Panc1 (cell line): Measurements from ENCODE around the gene IFI27L2. TPM values are rescaled to one million over a fixed set of nuclear protein-coding genes. Genes with fewer than 3 reads are reported as not detected.

Experiments used
- ATAC-seq: fragments of 200-7000 bp; cut with Tn5 transposase; 2 replicates; pipeline ENCODE4 v1.9.1; 2020; ENCODE audit warnings: mild to moderate bottlenecking, moderate library complexity
- BruUV-seq: library from RNA; stranded (reverse); fragments of 400-500 nt; replicated peaks from 2 replicates; lab custom pipeline; 2021; lab: Mats Ljungman, UMichigan
- CTCF ChIA-PET: fragments of 300-600 bp; sonication (Branson Sonifier 250); formaldehyde crosslinking; loops from one replicate; lab custom pipeline; 2022; ENCODE audit warnings: antibody characterized with exemption; lab: Charles Lee
- POLR2A ChIA-PET: fragments of 300-600 bp; sonication (Branson Sonifier 250); formaldehyde crosslinking; loops from one replicate; lab custom pipeline; 2022; ENCODE audit warnings: antibody characterized with exemption; lab: Charles Lee
- DNase-seq: peaks from one replicate; pipeline ENCODE4 v3.0.0-alpha.2; 2010; ENCODE audit warnings: low read depth, low spot score
- H3K27ac ChIP-seq: 2 replicates; pipeline ENCODE4 v1.5.1; 2011; ENCODE audit warnings: mild to moderate bottlenecking, low read length, inconsistent platforms
- H3K27me3 ChIP-seq: fragments of 200-500 bp; sonication (Bioruptor generic); 2 replicates; pipeline ENCODE4 v1.6.0; 2014; ENCODE audit warnings: low read length, inconsistent platforms; ENCODE audit not compliant: control insufficient read depth, insufficient read depth
- H3K36me3 ChIP-seq: fragments of 200-500 bp; sonication (Bioruptor generic); 2 replicates; pipeline ENCODE4 v1.5.1; 2014; ENCODE audit warnings: inconsistent platforms, mild to moderate bottlenecking, low read length, moderate library complexity; ENCODE audit not compliant: control insufficient read depth, insufficient read depth
- H3K4me1 ChIP-seq: 2 replicates; pipeline ENCODE4 v1.5.1; 2011; ENCODE audit warnings: inconsistent platforms, mild to moderate bottlenecking, low read length, moderate library complexity; ENCODE audit not compliant: control insufficient read depth, insufficient read depth
- H3K4me3 ChIP-seq, 2 experiments: 2 replicates each; pipeline ENCODE4 v1.5.1; 2011 to 2012; ENCODE audit warnings: low read depth in 2 of 2, low read length in 2 of 2, mild to moderate bottlenecking in 2 of 2, inconsistent platforms in 1 of 2, moderate library complexity in 1 of 2
- H3K9me3 ChIP-seq: fragments of 200-500 bp; sonication (Bioruptor generic); 2 replicates; pipeline ENCODE4 v1.5.1; 2014; ENCODE audit warnings: low read depth, mild to moderate bottlenecking, inconsistent platforms, low read length, moderate library complexity; ENCODE audit not compliant: control insufficient read depth, insufficient read depth
- POLR2AphosphoS5 ChIP-seq: IDR thresholded peaks from 2 replicates; pipeline ENCODE4 v1.6.1; 2012; ENCODE audit warnings: mild to moderate bottlenecking, low read depth, low read length, moderate library complexity
- REST ChIP-seq, 2 experiments: IDR thresholded peaks; 2 replicates each; pipeline ENCODE4 v1.6.1; 2011 to 2012; ENCODE audit warnings: low read depth in 2 of 2, control low read depth in 1 of 2, low read length in 1 of 2, mild to moderate bottlenecking in 1 of 2, moderate library complexity in 1 of 2; ENCODE audit not compliant: insufficient read depth in 1 of 2
- SIN3A ChIP-seq: IDR thresholded peaks from 2 replicates; pipeline ENCODE4 v1.6.1; 2012; ENCODE audit warnings: low read depth, mild to moderate bottlenecking, low read length, moderate library complexity, borderline replicate concordance; ENCODE audit not compliant: insufficient read depth
- TCF7L2 ChIP-seq: IDR thresholded peaks from 2 replicates; pipeline ENCODE4 v1.6.1; 2011; ENCODE audit warnings: mild to moderate bottlenecking, low read depth, low read length, inconsistent platforms
- in situ Hi-C: cut with HindIII; loops from 2 replicates; pipeline ENCODE4 v1.10.0; 2016; ENCODE audit warnings: low sequenced_read_pairs, low pct_unique_long_range_greater_than_20kb
- intact Hi-C: fragments of 100-400 bp; cut with micrococcal nuclease; formaldehyde crosslinking; loops from one replicate; pipeline ENCODE4 v1.10.0; 2022; ENCODE audit not compliant: unreplicated experiment
- total RNA-seq: library from RNA; stranded (reverse); gene quantifications from one replicate; pipeline ENCODE4 v1.2.1, GENCODE V29; 2021; ENCODE audit not compliant: unreplicated experiment
- TF ChIP-seq, protein P1 (sequence below): fragments of 450-650 bp; IDR thresholded peaks from 2 replicates; pipeline ENCODE4 v1.5.1; 2017; ENCODE audit warnings: mild to moderate bottlenecking

IFI27L2 gene
- total RNA-seq, 1 experiment from 2014 or later = 13.2 TPM

GRCh38 chr14:94113490-94113889 is 15.9 kb downstream of the IFI27L2 start:
- Histone ChIP-seq H3K27ac (no peak overlapping the region), H3K4me1 (no peaks in the 10 kb centered on the region), H3K27me3 (no peaks in the 10 kb centered on the region), H3K36me3 (no peaks in the 10 kb centered on the region; the same call in 1 of the 2 replicates), H3K9me3 (no peaks in the 10 kb centered on the region), H3K4me3 (no peak overlapping the region)
- ChIA-PET POLR2A (no interaction called here), CTCF (no interaction called here)
- in situ Hi-C loops (no loop called here), intact Hi-C loops (no loop called here)
- no peak for DNase-seq
- TF ChIP-seq TCF7L2 = no peak
- no peak for TF ChIP-seq SIN3A
- TF ChIP-seq REST (IDR thresholded peaks at IDR 0.05; ENCODE audit: insufficient read depth in 1 of 2, low read depth in 2 of 2, low read length in 1 of 2) = no peak
- TF ChIP-seq POLR2AphosphoS5 = no peak
- TF ChIP-seq, protein P1, sequence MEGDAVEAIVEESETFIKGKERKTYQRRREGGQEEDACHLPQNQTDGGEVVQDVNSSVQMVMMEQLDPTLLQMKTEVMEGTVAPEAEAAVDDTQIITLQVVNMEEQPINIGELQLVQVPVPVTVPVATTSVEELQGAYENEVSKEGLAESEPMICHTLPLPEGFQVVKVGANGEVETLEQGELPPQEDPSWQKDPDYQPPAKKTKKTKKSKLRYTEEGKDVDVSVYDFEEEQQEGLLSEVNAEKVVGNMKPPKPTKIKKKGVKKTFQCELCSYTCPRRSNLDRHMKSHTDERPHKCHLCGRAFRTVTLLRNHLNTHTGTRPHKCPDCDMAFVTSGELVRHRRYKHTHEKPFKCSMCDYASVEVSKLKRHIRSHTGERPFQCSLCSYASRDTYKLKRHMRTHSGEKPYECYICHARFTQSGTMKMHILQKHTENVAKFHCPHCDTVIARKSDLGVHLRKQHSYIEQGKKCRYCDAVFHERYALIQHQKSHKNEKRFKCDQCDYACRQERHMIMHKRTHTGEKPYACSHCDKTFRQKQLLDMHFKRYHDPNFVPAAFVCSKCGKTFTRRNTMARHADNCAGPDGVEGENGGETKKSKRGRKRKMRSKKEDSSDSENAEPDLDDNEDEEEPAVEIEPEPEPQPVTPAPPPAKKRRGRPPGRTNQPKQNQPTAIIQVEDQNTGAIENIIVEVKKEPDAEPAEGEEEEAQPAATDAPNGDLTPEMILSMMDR = no peak
- BruUV-seq = no TSS peak
- ATAC-seq = no peak

- Histone ChIP-seq H3K4me3 (no peak overlapping the region), H3K4me1 (no peaks in the 10 kb centered on the region), H3K27me3 (no peaks in the 10 kb centered on the region), H3K27ac (no peak overlapping the region), H3K9me3 (no peaks in the 10 kb centered on the region), H3K36me3 (no peaks in the 10 kb centered on the region; the same call in 1 of the 2 replicates)
- DNase-seq (no peak), ATAC-seq (no peak)
- POLR2A ChIA-PET = no interaction called here
- TF ChIP-seq, protein P1 = no peak
- TF ChIP-seq TCF7L2 = no peak
- no peak for TF ChIP-seq POLR2AphosphoS5
- no peak for TF ChIP-seq SIN3A
- TF ChIP-seq REST (IDR thresholded peaks at IDR 0.05; ENCODE audit: insufficient read depth in 1 of 2, low read depth in 2 of 2, low read length in 1 of 2) = no peak
- in situ Hi-C loops (no loop called here), intact Hi-C loops (no loop called here)
- CTCF ChIA-PET = no interaction called here
- BruUV-seq = no TSS peak
Measured at GRCh38 chr14:94113073-94113472, 16.3 kb downstream of the IFI27L2 start.
